ENCODE measurements around the gene CCL19. TPM values are rescaled to one million over a fixed set of nuclear protein-coding genes. Genes with fewer than 3 reads are reported as not detected.

CCL19 gene
- total RNA-seq, 4 donors from 2014 or later = not detected

DNA sequence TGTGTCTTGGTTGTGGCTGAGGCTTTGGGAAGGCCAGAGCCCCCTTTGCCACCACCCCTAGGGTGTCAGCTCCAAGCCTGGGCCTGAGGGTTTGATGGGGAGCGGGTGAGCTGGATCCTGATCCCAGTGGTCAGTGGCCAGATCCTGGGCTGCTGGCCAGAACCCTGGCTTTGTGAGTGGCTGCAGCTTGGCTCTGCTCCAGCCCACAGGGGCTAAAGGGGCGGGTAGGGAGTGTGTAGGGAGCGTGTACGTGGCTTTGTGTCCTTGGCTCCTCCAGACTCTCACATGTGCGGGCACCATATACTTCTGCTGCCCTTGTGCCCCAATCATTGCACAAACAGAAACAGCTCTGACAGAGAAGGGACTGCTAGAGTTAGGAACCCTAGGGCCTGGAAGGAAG lies 40.3 kb downstream of the CCL19 start:
- Histone ChIP-seq H3K36me3 (peaks cover 0 to 23% (median 5%) of the 10 kb centered on the region in 3 donors), H3K27ac (peak overlapping the region; percentile 7 to 91 (median 83)), H3K27me3 (no peaks in the 10 kb centered on the region), H3K4me3 (no peak overlapping the region), H3K9me3 (no peaks in the 10 kb centered on the region), H3K4me1 (peaks cover 0 to 79% (median 67%) of the 10 kb centered on the region in 4 donors)
- 18 to 36% methylated on average over 4 to 5 of the region's 5 CpGs for WGBS, 2 donors
- no peak for DNase-seq (ENCODE audit: low spot score in 2 of 2)
- TF ChIP-seq, protein P1, sequence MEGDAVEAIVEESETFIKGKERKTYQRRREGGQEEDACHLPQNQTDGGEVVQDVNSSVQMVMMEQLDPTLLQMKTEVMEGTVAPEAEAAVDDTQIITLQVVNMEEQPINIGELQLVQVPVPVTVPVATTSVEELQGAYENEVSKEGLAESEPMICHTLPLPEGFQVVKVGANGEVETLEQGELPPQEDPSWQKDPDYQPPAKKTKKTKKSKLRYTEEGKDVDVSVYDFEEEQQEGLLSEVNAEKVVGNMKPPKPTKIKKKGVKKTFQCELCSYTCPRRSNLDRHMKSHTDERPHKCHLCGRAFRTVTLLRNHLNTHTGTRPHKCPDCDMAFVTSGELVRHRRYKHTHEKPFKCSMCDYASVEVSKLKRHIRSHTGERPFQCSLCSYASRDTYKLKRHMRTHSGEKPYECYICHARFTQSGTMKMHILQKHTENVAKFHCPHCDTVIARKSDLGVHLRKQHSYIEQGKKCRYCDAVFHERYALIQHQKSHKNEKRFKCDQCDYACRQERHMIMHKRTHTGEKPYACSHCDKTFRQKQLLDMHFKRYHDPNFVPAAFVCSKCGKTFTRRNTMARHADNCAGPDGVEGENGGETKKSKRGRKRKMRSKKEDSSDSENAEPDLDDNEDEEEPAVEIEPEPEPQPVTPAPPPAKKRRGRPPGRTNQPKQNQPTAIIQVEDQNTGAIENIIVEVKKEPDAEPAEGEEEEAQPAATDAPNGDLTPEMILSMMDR (IDR thresholded peaks at IDR 0.05) = no peak
- TF ChIP-seq POLR2A (IDR thresholded peaks at IDR 0.05) (no peak), EP300 (IDR thresholded peaks at IDR 0.05) (no peak)

DNA sequence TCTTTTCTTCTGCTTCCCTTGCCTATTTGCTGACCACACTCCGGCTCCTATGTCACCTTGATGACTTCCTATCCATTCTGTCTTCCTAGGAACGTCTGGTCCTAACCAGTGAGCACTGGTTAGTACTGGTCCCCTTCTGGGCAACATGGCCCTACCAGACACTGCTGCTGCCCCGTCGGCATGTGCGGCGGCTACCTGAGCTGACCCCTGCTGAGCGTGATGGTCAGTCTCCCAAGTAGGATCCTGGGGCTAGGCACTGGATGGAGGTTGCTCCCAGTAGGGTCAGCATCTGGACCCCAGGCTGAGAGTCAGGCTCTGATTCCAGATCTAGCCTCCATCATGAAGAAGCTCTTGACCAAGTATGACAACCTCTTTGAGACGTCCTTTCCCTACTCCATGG lies 42.4 kb downstream of the CCL19 start:
- H3K36me3 ChIP-seq = peaks cover 0 to 23% (median 5%) of the 10 kb centered on the region in 3 donors
- H3K4me3 ChIP-seq = no peak overlapping the region
- 87 to 91% methylated on average over 8 of the region's 8 CpGs for whole genome bisulfite sequencing, 2 donors
- no peaks in the 10 kb centered on the region for H3K27me3 ChIP-seq
- H3K9me3 ChIP-seq = no peaks in the 10 kb centered on the region
- no peak for DNase-seq (ENCODE audit: low spot score in 2 of 2)
- TF ChIP-seq, protein P1 (IDR thresholded peaks at IDR 0.05) = no peak
- no peak for TF ChIP-seq EP300 (IDR thresholded peaks at IDR 0.05)
- TF ChIP-seq POLR2A (IDR thresholded peaks at IDR 0.05) = no peak
- H3K27ac ChIP-seq = peak overlapping the region in 1 of 4 donors; percentile 92
- H3K4me1 ChIP-seq = peaks cover 0 to 59% (median 49%) of the 10 kb centered on the region in 4 donors

DNA sequence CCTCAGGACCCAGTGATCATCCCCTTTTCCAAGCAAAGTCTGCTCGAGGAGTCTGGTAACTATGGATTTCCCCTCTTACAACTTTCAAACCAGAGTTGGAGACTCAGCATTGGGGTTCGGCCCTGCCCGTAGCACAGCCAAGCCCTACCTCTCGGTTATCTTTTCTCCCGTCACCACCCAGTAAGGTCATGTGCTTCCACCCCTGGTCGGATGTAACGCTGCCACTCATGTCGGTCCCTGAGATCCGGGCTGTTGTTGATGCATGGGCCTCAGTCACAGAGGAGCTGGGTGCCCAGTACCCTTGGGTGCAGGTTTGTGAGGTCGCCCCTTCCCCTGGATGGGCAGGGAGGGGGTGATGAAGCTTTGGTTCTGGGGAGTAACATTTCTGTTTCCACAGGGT lies 43.4 kb downstream of the CCL19 start:
- 45 to 49% methylated on average over 10 of the region's 10 CpGs for WGBS, 2 donors
- DNase-seq (ENCODE audit: low spot score in 2 of 2) = no peak
- H3K27me3 ChIP-seq = no peaks in the 10 kb centered on the region
- TF ChIP-seq POLR2A (IDR thresholded peaks at IDR 0.05) = no peak
- peak overlapping the region; percentile 47 to 88 (median 69) for H3K4me3 ChIP-seq
- H3K9me3 ChIP-seq = no peaks in the 10 kb centered on the region
- peaks cover 0 to 23% (median 5%) of the 10 kb centered on the region in 3 donors for H3K36me3 ChIP-seq
- H3K4me1 ChIP-seq = peaks cover 0 to 49% (median 39%) of the 10 kb centered on the region in 4 donors
- peak overlapping the region; percentile 22 to 92 (median 84) for H3K27ac ChIP-seq

DNA sequence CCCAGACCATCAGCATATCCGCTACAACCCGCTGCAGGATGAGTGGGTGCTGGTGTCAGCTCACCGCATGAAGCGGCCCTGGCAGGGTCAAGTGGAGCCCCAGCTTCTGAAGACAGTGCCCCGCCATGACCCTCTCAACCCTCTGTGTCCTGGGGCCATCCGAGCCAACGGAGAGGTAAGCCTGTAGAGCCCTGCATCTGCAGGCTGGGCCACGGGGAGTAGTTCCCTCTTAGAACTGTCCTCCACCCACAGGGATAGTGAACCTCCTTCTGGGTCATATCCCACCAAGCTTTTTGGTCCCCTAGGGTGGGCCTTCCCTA lies 44.0 kb downstream of the CCL19 start:
- no peak for DNase-seq (ENCODE audit: low spot score in 2 of 2)
- H3K4me3 ChIP-seq = peak overlapping the region; percentile 47 to 88 (median 69)
- no peaks in the 10 kb centered on the region for H3K27me3 ChIP-seq
- H3K9me3 ChIP-seq = no peaks in the 10 kb centered on the region
- peak overlapping the region; percentile 22 to 92 (median 84) for H3K27ac ChIP-seq
- peaks cover 0 to 23% (median 5%) of the 10 kb centered on the region in 3 donors for H3K36me3 ChIP-seq
- WGBS, 2 donors = 5 to 8% methylated on average over 6 to 8 of the region's 8 CpGs
- TF ChIP-seq, protein P1 (IDR thresholded peaks at IDR 0.05) = no peak
- TF ChIP-seq POLR2A (IDR thresholded peaks at IDR 0.05) (no peak), EP300 (IDR thresholded peaks at IDR 0.05) (no peak)
- H3K4me1 ChIP-seq = peaks cover 0 to 43% (median 34%) of the 10 kb centered on the region in 4 donors

DNA sequence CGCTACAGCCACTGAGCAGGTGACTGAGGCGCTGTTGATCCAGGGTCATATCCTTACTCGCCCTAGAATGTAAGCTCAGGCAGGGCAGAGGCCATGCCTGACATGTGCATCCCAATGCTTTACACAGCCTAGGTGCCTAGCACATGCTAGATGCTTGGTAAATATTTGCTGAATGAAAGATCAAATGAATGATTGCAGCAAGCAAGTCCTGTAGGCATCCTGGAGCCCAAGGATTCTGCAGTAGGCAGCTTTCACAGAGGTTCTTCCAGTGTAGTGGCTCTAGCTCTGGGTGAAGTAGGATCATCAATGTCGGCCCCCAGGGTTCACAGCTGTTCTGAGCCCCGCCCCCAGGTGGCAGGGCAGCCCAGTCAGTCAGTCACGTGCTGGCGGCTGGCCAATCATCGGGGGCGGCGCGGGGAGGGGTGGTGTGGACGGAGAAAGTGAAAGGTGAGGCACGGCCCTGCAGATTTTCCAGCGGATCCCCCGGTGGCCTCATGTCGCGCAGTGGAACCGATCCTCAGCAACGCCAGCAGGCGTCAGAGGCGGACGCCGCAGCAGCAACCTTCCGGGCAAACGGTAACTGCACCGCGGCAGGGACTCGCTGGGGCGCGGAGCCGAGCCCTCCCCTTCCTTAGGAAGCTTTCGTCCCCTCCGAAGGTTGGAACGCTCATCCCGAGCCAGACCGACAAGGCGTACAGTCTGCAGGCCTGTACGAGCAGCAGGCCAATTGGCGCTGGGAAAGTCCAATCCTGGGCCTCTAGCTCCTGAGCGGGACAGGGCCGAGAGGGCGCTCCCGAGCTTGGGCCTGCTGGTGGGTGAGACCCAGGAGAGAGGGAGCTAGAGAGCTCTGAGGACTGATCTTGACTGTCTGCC lies 44.6 kb downstream of the CCL19 start, which contains the start of gene GALT:
Gene GALT (plus strand): TSS at position 465 of the 873 bp plus-strand sequence. CDS start 30 bp downstream, at position 495.
- Histone ChIP-seq H3K27ac (peak within 1 kb of the TSS; percentile 22 to 92 (median 84)), H3K36me3 (peaks cover 0 to 23% (median 5%) of the 10 kb centered on the region in 3 donors), H3K4me3 (peak within 1 kb of the TSS; percentile 47 to 88 (median 69)), H3K9me3 (no peaks in the 10 kb centered on the region), H3K4me1 (peaks cover 0 to 37% (median 28%) of the 10 kb centered on the region in 4 donors), H3K27me3 (no peaks in the 10 kb centered on the region)
- DNase-seq (ENCODE audit: low spot score in 2 of 2) = peak; percentile 97 to 99
- TF ChIP-seq, protein P1 (IDR thresholded peaks at IDR 0.05) = peak; percentile 25 to 73 (median 39)
- TF ChIP-seq POLR2A (IDR thresholded peaks at IDR 0.05) (peak in 1 of 2 donors; percentile 59), EP300 (IDR thresholded peaks at IDR 0.05) (peak; percentile 29 to 76)
- 5 to 7% methylated on average over 33 to 42 of the region's 43 CpGs for WGBS, 2 donors
